SU-DHL-6 (cell line): Measurements from ENCODE around the gene TTC3.
"Not testable (repeated sequence)": the region's sequence is repeated elsewhere in the genome, so short reads cannot be mapped to it uniquely, and the experiment has no call there.

Source experiments
- CTCF ChIP-seq: fragments of 200-600 bp; sonication (generic); IDR thresholded peaks from one replicate; pipeline ENCODE4 v1.5.1; 2017; ENCODE audit warnings: antibody characterized with exemption, mild to moderate bottlenecking, low read length, moderate library complexity; ENCODE audit not compliant: insufficient read depth, poor library complexity, severe bottlenecking
- EZH2phosphoT487 ChIP-seq: fragments of 200-600 bp; sonication (generic), shearing (Covaris generic); conservative IDR thresholded peaks from 2 replicates; pipeline ENCODE4 v1.6.1; 2018; ENCODE audit warnings: mild to moderate bottlenecking, antibody characterized with exemption, low read length, moderate library complexity, mixed read lengths

- TF ChIP-seq CTCF, EZH2phosphoT487: not testable (repeated sequence)
Measured at GRCh38 chr21:37143392-37143791, 70.3 kb downstream of the TTC3 start.
